NCI-H2081 (cell line): Measurements from ENCODE around the gene LCMT2.

Source experiments
- DNase-seq, 2 experiments: peaks; one replicate each; lab custom pipeline; 2025; lab: John Stamatoyannopoulos, UW

Gene LCMT2

GRCh38 chr15:43275740-43276562 is 54.4 kb downstream of the LCMT2 start:
- no peak for DNase-seq

GRCh38 chr15:43274136-43274535 is 56.2 kb downstream of the LCMT2 start:
- DNase-seq, result no peak
